M059J (cell line): Measurements from ENCODE around the gene FEZF1. TPM values are rescaled to one million over a fixed set of nuclear protein-coding genes. Genes with fewer than 3 reads are reported as not detected.

Experiments used
- DNase-seq: peaks from one replicate; pipeline ENCODE4 v3.0.0-alpha.2; 2012; ENCODE audit warnings: low read depth
- total RNA-seq: library from RNA; depleted of rRNA; stranded (reverse); fragments of >200 nt; shearing (Covaris generic); gene quantifications from 2 replicates; pipeline ENCODE4 v1.2.3, GENCODE V29; 2014; rRNA removed

Gene FEZF1
- not detected in 2 replicates for total RNA-seq

DNA sequence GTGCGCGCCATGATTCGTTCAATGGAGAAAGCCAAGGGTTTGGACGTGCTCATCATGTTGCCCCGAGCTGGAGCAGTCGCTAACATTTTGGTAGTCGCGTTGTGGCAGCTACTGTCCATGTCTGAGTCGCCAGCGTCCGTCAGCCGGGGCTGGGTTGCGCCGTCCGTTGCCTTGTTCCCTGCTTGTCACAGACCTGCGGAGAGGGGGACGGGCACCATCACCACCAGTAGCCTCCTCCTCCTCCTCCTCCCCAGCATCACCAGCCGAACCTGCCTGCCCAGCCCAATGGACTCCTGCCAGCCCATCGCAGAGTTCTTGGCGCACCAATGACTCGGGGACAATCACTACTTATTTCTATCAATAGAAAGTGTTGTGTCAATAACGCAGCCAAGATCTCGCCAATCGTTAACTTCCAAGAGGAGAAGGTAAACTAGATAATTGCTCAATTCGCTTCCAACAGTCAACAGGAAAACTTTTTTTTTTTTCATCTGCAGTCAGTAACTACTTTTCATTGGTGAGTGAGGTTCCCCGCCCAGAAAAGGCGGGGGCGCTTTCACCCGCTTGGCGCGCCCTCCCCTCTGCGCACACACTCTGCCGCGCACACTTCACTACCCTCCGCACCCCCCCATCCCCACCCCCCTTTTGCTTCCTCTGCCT lies at the start of gene FEZF1:
Gene FEZF1, minus strand, starts transcription at position 432 of the 657 bp plus-strand sequence. Its CDS starts 313 bp downstream, at position 119.
- DNase-seq = no peak

DNA sequence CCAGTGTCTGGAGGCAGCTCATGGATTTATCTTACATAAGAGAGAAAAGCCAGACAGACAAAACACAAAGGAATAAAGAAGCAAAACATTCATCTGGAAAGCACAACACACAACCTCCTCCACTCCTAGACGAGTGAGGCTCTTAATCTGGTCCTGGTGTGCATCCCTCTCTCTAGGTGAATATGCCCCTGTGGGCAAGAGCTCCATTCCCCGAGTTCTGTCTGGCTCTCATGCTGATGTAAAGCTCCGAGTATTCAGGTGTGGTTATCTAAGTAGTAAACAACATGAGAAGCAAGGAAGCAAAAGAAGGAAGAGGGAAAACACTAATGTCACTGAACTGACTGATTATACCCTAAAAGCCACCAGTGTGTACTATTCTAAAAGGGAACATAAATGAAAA lies 47.9 kb upstream of the FEZF1 start:
- no peak for DNase-seq

DNA sequence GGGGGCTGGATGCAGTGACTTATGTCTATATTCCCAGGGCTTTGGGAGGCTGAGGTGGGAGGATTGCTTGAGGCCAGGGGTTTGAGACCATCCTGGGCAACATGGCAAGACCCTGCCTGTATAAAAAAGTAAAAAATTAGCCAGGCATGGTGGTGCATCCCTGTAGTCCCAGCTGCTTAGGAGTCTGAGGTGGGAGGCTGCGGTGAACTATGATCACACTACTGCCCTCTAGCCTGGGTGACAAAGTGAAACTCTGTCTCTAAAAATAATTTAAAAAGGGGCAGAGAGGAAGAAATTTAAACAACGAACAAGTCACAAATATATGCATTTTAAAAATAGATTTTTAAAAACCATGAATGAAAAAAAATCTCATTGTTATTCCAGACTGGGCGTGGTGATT lies 46.2 kb upstream of the FEZF1 start:
- DNase-seq = no peak

DNA sequence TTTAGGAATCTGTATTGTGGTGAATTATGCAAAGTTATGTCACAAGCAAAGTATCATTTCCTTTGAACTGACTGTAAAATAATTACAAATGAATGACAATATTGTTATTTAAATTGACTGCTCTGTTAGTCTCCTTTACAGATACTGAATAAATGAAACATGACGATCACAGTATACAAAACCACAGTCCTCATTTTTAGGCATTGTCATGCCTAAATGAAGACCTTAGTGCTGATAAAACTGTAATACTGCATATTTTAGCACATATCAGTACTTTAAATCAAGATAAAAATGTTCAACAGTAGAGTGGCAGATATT lies 39.7 kb upstream of the FEZF1 start:
- no peak for DNase-seq

DNA sequence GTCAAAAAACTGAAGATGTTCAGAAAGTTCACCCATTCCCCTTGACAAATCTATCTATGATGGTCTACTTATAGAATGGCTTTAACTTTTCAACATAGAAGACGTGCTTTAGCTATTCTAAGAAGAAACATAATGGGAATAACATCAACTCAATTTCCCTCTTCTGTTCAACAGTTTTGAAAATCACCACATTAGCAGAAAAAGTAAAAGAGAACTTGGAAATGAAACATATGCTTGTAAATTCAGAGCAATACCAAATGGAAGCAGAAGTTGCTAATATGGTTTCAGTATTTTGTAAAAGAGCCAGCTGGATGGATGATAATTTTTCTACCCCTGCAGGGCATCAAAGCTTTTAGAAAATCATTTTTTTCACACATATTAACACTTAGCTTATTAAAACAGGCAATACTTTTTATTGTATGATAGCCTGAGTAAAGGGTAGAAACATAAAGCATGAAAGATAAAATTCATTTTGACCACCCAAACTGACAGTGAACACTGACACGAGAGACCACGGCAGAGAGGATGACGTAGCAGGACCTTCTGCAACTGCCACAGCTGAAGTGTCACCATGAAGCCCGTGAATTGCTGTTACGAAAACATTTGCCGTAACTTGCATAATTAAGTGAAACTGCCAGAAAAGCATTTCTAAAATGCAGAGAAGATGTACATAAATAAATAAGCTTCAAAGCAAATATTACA lies 39.2 kb upstream of the FEZF1 start:
- no peak for DNase-seq

DNA sequence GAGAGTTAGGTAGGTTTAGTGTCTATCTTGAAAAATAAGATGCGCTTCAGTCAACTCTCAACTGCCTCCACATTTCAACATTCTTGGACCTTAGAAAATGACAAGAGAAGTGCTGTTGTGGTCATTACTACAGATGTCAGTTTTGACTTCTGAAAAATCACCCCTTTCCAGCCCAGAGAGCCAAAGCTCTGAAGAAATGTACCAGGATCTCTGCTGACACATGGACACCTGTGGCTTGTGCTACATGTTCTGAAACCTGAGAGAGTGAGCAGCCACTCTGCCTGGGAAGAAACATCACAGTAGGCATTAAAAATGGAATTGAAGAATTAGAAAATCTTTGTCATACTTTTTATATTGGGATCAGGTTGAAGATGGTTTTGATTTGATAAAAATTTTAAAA lies 35.9 kb upstream of the FEZF1 start:
- DNase-seq = no peak

DNA sequence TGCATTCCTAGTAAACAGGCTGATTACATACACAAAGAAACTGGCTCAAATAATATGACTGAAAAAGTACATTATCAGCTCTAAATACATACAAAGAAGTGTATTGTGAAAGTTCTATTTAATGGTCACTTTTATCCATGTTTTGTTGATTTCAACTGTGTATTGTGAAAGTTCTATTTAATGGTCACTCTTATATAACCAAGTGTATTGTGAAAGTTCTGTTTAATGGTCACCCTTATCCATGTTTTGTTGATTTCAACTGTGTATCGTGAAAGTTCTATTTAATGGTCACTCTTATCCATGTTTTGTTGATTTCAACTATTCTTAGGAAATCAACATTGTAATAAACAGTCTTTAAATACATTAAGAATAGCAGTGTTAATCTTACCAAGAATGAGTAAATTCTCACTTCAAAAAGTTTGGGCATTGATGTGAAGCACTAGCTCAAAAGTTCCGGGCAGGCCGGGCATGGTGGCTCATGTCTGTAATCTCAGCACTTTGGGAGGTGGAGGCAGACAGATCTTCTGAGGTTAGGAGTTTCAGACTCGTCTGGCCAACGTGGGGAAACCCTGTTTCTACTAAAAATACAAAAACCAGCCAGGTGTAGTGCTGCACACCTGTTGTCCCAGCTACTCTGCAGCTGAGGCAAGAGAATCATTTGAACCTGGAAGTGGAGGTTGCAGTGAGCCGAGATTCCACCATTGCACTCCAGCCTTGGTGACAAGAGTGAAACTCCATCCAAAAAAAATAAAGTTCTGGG lies 34.8 kb upstream of the FEZF1 start:
- no peak for DNase-seq

DNA sequence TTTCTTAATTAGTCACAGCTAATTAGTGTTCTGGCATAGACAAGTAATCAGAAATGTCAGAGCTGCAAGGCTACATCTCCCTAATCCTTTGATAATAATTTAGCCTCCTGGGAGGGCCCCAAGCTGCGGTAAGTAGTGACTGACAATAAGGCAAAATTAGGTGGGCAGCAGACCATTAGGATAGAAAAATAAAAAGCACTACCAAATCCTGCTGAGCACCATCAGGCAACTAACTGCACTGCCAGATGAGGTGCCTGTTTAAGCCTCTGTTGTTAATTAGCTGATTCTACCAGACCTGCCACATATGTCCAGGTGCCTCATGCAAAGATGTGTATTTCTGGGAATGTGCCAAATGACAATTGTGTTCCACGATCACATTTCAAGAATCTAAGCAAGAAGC lies 32.5 kb upstream of the FEZF1 start:
- DNase-seq = no peak

DNA sequence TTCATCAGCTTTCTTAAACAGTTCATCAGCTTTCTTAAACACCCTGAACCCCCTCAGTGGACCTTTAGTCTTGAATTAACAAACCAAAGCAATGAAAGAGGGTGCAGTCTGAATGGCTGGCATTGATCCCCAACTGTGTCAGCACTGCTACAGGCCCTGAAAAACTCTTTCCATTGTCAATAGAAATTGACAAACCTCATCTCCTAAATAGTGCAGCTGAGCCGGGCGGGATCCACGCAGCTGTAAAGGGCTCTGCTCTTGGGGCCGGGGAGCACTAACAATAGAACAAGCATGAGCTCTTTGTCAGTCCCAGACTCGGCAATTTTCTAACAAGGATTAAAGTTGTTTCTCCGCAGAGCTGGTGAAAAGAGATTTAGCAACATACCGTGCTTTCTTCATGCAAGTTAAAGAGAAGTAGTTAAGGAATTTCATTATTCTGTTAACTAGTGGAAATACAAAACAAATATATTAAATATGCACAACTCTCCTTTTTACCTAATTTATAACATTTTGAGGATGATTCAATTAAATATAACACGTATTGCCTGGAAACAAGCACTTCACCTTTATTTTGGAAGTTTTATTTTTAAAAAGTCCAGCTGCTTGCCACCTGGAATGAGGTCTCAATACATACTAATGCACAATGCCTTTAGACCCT lies 24.7 kb upstream of the FEZF1 start:
- DNase-seq = no peak

DNA sequence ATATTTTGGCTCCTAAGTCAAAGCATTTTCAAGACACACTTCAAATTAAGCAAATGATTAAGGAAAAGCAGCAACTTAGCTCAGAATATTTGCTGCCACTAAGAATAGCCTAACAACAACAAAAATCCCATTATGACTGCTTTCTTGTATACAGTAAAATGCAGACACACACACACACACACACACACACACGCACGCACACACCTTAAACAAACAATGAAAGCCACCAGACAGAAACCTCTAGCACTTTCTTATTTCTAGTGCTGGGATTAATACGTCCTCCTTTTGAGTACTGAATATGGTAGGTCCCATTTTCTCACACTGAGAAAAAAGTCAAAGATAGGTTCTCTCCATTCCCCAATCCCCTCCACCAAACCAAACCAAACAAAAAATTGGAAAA lies 23.4 kb upstream of the FEZF1 start:
- DNase-seq = no peak

DNA sequence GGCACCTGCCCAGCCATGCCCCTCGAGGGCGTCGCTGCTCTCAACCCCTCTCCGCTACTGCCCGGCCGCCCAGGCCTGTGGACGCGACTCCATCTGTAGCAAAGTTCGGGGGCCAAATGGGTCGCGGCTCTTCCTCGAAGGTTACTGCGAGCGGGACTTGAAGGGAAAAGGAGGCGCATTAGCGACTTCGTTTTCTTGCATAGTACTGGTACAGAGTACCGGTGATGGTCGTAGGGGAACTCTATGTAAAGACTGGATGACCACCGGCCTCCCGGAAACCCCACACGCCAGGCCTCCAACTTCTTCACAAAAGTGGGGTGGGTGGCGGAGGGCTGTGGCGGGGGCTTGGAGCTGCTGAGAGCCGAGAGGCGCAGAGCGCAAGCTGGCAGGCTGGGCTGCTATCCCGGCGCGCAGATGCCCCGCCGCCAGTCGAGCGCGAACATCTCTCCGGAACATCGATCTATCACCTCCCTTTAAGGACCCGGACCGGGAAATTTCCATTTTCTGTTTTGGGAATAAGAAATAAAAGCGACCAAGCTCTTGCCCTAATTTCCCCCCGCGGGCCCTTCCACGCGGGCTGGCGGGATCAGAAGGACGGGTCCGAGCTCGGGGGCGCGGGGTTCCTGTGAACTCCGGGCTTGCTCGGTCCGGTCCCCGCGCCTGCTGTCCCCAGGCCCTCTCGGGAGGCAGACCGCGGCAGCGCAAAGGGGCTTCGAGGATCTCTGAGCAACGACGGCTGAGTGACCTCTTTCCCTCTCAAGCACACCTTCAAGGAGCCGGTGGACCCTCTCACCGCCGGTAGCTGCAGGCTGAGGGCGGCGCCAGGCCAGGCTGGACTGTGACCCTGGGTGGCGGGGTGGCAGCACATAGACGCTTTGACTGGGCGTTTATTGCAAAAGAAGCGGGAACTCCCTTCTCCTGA lies 12.2 kb upstream of the FEZF1 start:
- no peak for DNase-seq

DNA sequence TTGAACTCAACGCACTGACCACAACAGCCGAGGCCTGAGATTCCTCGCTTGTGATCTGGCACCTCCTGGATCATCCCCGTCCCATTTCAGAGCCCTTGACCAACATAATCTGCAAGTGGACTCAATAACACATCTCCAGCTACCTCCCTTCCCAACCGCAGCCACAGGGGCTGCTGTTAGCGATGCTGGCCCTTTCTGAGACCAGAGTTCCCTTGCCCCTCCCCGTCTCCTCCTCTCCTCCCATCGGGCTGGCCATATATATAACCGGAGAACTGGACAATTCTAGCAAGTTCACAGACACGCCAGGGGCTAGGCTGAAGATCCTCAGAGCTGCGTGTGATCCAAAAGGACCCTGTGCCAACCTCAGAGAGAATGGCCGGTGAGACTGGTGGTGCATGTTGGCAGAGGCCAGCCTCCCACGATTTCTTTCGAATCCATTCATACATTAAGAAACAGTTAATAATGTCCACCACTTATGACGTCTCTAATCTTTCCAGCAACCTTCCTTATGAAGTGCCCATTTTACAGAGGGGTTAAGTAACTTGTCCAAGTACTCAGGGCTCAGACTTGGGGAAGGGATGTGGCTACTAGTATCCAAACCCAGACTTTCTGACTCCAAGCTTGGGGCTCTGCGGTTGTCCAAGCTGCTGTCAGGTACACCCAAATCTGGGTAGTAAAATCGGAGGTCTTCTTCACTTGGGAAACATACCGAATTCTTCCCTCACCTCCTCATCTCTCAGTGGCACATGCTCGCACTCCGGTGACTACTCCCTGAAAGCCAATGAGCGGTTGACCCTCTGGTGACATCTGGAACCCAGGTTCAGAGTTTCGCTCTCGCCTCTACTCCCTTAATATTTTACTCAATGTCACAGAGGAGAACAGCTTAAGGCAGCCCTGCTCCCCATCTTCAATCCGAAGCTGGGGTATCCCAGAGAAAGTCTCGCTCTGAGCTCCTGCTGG lies 11.2 kb upstream of the FEZF1 start:
- no peak for DNase-seq

DNA sequence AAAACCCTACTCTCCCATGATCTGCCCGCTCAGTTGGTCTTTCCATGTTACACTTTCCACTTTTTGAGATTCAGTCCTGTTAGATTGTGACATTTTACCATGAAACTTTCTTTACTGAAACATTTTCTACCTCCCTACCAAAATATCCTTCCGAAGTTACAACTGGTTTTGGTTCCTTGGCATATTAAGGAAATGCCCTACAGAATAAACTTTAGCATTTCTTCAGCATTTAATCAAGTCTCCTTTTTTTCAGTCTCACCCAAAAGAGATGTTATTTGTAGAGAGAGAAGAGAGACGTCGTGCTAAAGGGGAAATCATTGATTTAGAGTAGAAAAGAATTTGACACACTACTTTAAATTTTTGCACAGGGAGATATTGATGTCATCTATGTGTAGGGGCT lies 9.7 kb upstream of the FEZF1 start:
- DNase-seq = no peak

DNA sequence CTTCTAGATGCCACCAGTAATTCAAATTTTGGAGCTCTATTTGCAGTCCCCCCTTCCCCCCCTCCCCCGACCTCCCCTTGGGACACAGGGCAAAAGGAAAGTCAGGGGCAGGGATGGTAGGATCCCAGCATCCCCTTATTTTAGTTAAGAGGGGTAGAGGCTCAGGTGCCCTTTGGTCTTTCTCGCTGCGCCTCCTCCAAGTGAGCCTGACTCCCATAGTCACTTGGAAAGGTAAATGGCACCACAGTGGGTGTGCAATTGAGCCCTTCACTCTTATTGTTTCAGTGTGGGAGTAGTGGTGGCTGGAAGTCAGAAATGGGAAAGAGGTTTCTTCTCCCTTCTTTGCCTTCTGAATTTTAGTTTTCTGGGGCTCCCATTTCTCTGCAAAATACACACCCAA lies 8.2 kb upstream of the FEZF1 start:
- DNase-seq = no peak

DNA sequence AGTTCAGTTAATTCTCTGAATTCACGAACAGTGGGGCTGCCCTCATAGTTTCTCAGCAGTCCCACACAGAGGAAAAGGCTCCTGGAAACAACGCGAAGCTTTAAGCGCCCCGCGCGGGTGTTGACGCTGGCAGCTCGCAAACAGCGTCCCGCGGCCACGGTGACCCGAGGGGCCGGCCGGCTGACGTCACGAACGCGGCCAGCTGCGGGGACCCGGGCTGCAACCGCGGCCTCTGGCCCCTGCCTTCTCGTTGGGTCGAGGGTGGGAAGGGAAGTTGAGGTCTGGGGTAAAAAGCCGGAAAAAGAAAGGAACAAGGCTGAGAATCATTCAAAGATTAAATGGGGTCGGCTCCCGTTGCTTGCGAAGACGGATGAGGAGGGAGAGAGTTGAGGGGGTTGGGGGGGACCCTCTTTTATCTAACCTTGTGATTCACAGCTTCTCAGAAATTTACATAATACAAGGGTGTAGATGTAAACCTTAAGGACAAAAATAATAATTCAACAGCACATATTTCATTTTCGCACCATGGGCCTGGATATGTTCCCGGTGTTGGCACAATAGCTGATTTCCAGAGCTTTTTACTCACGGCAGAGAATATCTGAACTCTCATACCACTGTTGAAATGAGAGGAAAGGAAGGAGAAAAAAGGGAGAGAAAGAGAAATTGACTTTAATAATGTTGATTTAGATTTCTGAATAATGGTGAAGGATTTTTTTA lies 7.3 kb upstream of the FEZF1 start:
- no peak for DNase-seq

DNA sequence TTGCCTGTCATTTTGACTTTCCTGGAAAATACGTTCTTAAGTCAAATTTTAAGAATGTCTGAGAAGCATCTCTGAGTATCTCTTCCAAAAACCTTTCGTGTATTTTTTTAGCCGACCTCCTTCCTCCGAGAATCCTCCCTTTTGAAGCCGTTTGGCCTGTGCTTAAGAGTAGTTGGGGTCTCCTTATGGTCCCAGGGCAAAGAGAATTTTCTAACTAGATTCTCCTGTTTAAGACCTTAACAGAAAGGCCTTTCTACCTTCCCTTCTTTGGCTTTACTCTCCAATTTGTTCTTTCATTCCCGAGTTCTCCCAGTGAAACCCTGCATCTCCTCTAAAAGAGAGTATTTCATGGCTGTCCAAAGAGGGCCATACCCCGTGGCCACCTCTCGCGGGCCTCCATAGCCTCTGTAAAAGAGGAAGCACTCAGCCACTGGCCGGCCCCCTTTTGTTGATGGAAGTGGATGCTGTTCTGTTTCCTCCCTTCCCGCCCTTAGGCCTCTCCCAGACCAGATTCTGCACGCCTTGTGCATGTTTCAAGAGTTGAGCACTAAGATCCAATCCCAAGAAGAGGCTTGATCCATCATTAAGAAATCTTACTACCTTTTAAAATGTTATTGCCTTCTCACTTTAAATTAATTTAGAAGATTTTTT lies 6.6 kb upstream of the FEZF1 start:
- no peak for DNase-seq

DNA sequence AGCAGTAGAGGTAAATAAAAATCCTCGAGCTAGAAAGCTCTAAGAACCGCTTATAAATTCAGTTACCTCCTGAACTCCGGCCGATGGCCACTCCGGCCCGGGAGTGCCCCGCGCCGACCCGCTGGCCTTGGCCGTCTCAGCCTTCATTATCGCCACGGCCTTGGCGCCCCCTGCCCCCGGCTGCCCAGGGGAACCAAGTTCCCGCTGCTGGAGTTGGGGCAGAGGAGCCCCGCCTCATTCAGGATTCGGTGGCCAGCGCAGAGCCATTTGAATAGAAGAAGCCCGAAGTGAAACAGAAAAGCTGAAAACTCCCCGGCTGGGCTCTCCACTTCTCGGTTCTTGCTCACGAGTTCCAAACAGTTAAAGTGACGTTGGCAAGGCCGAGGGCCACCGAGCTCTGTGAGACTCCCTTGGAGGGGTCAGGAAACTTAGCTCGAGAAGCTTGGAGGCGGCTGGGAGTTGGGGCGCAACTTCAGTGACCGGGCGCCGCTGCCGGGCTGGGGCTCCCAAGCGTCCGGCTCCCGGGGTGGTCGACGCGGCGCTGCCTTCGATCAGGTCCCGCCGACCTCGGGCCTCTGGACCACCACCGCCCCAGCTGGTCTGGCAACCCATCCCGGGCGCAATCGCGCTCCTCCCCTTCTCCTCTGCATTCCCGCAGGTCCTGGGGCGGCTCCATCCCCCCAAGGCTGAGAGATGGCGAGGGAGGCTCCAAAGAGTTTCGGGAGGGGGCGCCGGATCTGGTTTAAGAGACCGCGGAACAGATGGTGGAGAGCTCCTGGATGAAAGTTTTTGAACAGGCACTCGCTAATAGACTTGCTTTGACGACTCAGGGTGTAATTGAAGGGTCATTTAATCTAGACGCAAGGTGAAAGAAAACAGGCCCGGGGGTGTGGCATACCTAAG lies 5.8 kb upstream of the FEZF1 start:
- DNase-seq = peak; percentile 18

DNA sequence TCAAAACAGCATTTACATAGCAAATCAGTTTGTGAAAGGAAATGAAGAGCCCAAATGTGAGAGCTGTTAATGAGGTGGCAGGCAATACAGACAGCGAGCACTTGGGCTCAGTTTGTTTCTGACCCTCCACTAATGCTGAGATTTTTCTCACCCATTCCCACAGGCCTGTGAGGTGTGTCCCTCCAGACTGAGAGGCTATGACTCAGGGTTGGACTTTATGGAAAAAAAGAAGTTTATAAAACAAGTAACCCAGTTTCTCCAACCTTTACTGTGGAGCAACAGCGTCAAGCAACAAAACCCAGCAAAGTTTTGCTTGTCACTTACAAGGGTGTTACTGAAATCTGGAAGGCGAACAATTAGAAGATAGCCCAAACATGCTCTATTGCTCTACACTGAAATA lies 4.9 kb upstream of the FEZF1 start:
- DNase-seq = no peak
